NCI-H460 (cell line): Measurements from ENCODE around the gene SDC1. TPM values are rescaled to one million over a fixed set of nuclear protein-coding genes. Genes with fewer than 3 reads are reported as not detected.

ENCODE experiments used
- DNase-seq: peaks from one replicate; pipeline ENCODE4 v3.0.0-alpha.2; 2016; ENCODE audit warnings: low read depth; ENCODE audit errors: extremely low read depth
- total RNA-seq: library from RNA; depleted of rRNA; stranded (reverse); fragments of >200 nt; shearing (Covaris generic); gene quantifications from 2 replicates; pipeline ENCODE4 v1.2.3, GENCODE V29; 2014

SDC1 gene
- total RNA-seq, 1 experiment from 2014 or later: 27.3 TPM

DNA sequence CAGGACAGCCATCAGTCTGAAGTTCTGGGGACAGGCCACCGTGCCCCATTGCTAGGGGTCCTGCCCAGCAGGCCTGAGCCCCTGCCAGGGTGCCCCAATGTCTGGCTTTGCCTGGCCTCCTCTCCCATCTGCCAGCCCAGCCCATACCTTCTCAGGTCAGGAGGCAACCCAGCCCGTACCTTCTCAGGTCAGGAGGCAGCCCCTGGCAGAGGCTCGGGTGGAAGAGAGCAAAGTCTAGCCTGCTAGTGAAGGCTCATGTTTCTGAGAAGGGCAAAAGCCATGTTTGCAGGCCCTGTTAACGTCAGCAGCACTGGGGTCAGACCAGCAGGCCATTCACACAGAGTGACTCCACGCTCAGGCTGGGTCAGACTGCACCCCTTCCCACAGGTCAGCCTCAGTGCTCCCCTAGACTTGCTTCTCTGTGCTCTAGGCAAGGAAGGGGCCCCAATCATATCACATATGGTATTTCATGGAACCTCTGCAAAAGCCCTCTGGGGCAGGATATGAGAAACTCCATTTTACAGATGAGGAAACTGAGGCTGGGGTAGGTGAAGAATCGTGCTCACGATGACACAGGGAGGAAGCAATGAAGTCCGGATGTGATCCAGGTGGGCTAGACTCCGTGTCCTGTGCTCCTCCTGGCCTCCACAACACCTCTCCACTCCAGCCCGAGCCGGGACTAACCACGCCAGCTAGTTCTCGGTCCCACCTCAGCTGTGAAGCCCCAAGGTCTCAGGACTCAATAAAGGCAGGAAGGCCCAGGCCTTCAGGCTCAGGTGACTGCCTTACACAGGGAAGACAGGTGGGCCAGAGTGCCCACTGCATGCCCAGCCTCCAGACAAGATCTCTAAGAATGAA lies 9.5 kb downstream of the SDC1 start:
- DNase-seq: no peak

DNA sequence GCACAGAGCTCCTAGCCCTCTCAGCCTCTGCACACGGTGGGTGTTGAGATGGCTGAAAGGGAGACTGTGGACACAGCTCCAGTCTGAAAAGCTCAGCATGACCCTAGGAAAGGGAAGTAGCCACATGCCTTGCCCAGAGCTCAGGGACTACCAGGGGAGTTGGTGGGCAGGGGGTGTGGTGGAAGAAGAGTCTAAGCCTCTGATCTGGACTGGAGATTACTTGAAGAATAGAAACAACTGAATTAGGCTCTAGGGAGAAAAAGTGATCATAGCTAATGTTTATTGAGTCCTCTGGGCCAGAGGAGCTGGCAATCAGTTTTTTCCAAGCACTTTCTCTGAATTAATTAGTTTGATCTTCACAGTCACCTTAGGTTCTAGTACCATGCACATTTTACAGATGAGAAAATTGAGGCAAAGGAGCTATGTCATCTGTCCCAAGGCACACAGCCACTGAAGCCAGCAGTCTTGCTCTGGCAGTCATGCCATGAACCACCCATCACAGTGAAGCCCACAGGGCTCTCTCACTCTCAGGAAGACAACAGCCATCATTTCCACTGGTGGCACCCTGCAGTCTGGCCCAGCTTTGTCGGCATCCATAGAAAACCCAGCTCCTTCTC lies 10.3 kb downstream of the SDC1 start:
- no peak for DNase-seq

DNA sequence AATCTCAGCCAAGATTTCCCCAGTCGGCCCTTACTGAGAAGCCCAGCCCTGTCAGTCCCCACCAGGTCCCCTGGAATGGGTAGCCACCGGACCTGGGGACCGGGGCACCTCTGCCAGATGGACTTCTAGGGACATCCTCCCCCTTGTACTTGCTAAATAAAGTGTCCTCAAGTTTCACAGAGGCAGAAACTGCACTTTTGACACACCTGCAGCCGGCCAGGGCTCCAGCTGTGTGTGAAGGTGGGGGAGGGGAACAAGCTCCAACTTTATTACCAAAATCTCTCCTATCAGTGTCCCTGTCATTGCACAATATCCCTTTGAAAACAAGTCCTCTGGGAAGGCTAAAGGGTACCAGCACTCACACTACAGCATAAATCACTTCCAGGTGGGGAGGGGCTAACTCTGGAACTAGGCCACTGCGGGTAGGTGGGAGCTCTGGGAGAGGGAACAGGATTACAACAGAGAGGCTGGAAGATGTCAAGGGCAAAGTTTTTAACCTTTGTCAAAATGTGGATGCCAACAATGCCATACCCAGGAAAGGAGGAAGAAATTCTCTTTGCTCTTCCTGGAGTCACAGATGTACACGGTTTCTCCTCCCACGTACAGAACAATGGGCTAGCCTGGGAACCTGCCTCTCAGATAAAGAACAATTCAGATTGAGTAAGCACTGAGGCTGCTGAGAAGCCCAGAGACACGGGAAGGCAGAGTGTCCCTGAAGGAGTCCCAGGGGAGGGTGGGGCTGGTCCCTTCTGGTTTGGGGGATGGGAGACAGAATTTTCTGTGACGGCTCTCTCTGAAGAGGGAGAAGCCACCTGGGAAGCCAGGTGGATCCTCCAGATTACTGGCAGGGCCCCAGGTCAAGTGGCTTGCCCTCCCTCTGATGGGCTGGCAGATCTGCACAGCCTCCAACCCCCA lies 11.0 kb downstream of the SDC1 start:
- DNase-seq: no peak

DNA sequence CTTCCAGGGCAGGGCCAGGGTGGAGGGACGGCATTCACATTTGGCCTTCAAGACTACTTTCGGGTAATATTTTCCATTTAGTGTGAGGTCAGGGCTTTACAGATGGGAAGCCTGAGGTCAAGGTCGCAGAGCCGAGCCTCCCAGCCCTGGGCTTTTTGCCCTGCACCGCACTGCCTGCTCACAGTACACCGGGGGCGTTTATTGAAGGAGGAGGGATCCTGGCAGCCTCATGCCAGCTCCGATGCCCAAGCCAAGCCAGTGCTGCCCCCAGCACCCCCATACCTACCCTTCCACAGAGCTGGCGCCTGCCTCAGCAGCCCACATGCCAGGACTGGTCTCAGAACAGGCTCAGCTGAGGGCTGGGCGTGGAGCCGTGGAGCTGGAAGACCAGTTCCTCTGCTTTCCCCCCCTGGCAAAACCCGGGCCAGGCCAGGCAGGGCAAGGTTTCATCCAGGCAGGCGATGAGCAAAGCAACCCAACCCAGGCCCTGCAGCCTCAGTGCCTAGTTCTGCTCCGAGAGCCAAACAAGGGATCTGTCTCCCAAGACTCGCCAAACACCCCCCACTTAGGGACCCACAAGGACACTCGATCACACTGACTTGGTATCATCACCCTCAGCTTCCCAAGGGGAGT lies 11.9 kb downstream of the SDC1 start:
- no peak for DNase-seq

DNA sequence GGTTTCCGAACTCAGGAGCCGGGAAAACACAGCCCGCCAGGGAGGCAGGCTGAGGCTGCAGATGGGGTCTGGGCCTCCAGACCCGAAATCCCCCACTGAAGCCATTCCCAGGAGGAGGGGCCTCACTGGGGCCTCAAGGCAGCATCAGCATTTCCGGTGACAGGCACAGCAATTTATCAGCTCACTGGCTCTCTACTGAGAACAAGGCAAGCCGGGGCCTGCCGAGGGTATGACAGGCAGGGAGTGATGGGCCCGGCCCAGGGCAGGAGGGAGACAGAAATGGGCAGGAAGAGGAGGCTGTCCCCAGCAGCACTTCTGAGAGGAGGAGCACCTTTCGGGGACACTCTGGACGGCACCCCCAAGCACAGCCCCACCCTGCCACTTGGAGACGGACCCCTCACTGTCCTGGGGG lies 12.5 kb downstream of the SDC1 start:
- no peak for DNase-seq

DNA sequence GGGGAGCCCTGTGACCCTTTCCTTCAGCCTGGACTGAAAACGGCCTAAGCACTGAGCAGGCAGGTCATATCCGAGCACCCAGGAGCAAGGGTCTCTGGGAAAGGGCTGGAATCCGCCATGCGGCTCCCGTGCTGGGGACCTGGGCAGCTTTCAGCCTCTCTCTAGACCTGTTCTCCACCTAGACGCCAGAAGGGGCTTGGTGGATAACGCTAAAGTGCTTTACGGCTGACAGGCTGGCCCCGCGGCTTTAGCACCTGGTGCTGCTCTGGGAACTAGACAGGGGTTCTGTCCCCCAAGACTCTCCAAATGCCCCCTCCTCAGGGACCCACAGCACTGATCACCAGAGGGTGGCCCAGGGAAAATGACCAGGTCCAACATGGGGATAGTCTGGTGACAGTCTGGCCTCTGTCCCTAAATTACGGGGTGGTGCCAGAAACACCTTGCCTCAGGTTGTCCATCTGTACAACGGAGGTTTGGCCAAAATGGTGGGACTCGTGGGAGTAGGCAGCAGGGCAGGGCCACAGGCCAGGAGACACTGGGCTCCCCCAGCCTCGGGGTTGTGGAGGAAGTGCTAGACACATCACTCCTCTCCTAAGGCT lies 13.0 kb downstream of the SDC1 start:
- no peak for DNase-seq

DNA sequence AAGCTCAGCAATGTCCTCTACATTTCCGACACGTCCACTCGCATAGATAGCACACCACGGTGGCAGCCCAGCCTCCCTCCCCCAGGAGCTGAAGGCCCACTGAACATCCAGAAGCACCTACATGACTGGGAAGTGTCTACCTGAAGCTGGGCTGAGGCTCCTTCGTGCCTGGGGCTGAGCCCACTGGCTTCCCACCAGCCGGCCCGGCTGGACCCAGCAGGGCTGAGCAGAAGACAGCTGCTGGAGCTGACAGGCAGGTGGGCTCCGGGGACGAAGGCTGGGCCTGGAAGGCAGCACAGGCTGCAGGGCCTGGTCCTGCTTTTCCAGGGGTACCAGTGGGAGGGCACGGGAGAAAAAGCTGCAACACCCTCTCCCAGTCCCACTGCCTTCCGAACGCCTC lies 13.5 kb downstream of the SDC1 start:
- no peak for DNase-seq

DNA sequence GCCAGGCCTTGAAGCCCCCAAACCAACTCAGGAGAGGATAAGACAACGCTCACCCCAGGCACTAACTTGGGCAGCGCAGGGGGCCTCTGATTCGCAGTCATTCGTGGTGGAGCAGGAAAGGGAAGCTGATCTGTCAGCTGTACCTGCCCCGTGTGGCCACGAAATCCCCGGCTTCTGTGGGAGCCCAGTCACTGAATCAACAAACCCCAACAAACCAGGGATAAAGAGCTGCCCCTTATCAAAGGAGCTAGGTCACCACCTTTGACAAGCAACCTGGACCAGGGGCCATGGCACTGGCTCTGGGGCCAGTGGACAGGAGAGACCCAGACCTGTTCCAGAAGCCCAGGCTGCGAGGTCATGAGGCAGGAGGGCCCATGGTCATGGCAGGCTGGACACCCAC lies 14.5 kb downstream of the SDC1 start:
- no peak for DNase-seq

DNA sequence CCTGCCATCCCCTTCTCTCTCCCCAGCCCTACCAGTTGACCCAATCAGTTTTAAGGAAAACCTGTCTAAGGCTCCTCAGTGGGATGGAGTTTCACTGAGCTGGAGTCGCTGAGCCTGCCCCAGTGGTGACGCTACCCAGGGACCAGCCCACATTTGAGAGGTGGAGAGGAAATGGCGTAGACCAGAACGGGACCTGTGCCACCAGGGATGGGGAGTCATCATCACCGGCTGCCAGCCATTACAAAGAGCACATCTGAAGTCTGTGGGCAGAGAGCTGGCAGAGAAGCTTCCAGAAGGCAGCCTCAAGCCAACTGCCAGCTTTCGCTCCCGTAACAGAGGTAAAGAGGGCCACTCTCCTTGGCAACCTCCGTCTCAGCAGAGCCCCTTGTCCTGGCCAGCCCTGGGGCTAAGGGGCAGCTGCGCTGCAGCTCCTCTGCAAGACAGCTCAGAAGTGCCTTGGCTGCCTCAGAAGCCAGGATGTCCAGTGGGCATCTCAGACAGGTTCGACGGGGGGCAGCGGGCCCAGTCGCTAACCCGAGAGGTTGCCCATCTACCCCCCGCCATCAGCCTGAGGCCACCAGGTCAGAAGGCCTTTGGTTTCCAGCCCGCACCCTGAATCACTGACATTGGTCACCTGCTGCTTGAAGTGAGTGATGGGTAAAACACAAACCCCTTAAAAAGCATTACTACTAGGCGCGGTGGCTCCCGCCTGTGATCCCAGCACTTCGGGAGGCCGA lies 15.4 kb downstream of the SDC1 start:
- no peak for DNase-seq

DNA sequence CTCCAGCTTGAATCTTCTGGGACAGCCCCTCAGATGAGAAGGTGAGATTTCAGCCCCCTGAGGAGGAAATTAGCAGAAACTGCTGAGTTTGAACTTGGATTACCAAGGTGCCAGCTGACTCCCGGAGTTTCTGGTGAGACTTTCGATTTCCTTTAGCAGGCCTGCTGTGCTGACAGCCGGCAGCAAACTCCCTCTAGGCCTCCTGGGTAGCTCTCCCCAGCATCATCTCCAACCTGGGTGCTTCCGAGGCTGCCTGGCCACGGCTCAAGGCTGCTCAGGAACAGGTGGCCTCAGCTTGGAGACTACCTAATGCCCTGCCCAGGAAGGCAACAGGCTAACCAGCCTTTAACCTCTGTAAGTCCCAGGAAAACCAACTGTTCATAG lies 16.5 kb downstream of the SDC1 start:
- DNase-seq: no peak

DNA sequence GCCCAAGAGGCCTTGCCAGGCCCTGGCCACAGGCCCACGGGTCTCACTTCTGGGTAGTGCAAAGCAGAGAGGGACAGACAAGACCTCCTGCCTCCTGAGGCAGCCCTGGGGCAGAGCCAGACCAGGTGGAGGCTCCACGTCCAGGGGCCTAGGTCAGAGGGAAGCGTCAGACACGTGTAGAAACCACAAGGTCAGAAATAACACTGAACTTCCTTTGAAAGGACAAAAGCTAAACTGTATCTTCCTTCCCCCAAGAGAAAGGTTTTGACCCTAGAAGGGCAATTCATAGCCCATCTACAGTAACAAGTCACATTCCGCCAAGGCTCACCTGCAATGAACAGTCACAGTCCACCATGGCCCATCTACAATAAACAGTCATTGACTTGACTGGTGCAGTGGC lies 17.9 kb downstream of the SDC1 start:
- DNase-seq: no peak

DNA sequence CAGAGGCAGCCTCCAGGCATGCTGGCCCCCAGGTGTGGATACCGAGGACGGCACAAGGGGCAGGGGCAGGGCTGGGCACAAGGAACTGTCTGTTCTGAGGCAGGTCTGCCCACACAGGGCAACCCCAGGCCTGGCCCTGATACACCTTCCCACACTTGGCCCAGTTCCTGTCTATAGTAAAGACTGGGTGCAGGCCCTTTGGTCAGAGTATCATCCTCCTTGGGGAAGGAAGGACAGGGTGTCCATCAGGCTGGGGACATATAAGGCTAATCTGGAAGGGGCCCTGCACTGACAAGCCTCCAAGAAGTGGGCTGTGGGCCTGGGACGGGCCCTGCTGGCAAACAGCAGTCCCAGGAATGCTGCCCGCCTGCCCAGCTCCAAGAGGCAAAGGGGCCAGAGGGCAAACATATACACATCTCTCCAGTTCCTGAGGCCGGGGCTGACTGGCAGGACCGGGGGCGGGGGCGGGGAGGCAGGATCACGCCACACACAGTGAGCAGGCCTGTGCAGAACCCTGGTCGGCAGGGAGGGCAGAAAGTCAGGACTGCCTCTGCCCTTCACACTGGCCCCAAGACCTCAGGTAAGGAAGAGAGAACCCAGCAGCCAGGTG lies 18.9 kb downstream of the SDC1 start:
- DNase-seq: no peak

DNA sequence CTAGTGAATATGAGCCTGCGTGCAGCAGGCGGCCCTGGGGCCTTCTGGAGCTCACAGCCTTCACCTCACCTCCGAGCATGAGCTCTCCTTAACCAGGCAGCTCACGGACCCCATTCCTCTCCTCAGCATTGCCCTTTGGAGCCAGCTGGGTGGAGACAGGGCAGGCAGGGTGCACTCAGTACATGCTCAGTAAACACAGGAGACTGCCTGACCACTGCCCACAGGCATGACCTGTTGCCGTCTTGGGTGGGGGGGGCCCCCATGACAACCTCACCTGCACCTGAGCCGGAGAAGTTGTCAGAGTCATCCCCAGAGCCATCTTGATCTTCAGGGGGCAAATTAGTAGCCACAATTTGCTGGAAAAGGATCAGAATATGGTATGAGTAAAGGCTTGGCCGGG lies 19.9 kb downstream of the SDC1 start:
- no peak for DNase-seq

DNA sequence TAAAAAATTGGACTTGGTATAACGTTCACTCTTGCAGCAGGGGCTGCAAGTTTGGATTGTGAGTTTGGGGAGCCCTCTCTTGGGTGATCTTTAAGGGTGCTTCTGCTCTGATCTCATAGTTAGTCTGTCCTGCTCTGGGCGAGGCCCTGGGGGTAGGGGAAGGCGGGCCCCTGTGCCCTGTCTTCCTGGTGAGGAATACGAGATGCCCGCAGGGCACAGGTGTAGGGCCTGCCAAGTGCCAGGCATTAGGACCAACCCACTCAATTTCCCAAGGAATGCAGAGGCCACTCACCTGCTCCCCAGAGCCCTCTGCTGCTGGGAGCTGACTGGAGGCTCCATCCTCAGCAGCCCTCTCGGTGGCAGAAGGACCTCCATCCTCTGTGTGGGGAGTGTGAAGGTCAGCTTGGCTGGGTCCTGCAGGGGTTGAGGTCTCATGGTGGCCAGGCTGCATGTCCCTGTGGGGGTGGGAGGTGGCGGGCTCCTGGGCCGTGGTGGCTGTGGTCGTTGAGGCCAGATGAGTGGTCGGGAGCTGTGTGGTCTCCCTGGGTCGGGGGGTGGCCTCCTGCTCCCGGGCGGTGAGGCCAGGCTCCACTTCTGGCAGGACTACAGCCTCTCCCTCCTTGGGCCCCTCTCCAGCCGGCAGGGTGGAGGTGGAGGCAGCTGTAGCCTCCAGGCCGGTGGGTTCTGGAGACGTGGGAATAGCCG lies 21.3 kb downstream of the SDC1 start:
- DNase-seq: no peak

DNA sequence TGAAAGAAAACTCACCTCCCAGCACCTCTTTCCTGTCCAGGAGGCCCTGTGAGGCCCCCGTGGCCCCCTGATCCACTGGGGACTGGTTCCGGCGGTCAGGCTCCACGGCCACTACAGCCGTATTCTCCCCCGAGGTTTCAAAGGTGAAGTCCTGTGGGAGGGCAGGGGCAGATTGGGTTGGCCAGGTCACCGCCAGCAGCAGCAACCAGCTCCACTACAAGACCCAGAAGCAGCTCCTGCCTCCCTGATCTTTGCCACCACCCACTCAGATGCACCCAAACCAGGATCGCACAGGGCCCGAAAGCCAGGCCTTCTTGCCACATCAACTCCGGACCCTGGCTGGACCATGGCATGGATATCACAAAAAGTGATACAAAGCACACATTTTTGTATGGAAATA lies 21.9 kb downstream of the SDC1 start:
- DNase-seq: no peak

DNA sequence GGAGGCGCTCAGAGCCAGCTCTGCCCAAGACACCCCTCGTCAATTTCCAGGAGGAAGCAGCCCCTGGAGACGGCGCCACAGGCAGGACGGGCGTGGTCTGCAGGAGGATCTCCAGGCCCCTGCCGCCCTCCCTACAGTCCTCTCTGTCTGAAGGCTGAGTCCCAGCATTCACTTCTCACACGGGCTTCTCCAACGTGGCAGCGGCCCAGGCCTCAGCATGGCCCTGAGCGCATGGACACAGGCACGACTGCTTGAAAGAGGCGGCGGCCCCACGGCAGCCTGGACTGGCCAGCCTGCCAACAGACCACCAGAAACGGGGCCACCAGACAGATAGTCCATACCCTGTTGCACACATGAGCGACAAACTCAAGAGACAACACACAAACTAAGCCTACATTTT lies 23.3 kb downstream of the SDC1 start:
- DNase-seq: no peak

DNA sequence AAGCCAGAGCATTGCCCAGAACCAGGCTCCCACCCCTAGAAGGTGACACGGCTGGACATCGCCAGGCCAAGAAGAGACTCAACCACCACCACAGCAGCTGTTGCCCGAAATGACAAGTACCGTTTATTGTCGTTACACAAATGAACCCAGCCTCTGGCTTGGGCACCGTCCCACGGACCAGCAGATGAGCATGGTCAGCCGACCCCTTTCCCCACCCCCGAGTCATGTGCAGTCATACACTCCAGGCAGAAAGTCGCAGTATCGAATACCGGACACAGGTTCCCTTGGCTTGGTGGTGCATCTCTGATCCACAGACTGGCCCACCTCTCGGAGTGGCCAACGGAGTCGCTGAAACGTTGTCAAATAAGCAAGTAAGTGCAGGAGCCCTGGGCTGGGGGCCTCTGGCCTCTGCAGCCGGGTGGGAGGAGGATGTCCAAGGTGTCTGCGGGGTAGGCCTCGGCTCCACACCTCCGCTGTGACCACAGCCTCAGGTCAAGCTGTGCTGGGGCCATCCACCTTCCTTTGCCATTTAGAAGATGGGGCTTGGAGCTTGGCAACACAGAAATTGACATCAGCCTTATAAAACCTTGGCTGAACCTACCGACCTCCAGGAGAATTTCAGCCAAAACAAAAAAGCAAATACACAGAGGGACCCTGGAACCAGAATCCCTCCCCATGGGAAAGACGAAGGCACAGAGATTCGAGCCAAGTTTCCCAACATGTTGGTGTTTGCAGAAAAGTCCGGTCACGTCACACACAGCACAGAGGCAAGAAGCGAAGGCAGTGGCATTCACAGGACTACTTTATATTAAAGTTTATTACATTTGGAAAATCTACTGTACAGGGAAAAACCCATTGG lies 24.0 kb downstream of the SDC1 start:
- DNase-seq: no peak
